Measurements from ENCODE around the gene CPT1B. TPM values are rescaled to one million over a fixed set of nuclear protein-coding genes. Genes with fewer than 3 reads are reported as not detected.

The CPT1B gene
- total RNA-seq, 5 donors from 2014 or later (not counting 1 experiment from before 2014, with no cell fraction given), result 61.9 to 113 (median 94.5) TPM

GRCh38 chr22:50548040-50548920, 29.9 kb downstream of the CPT1B start:
- peaks cover 3% of the 10 kb centered on the region for H3K36me3 Mint-ChIP-seq
- H3K4me1 Mint-ChIP-seq, result peaks cover 38 to 48% (median 44%) of the 10 kb centered on the region in 3 donors

GRCh38 chr22:50547263-50547985, 30.8 kb downstream of the CPT1B start:
- CTCF ChIA-PET, result interaction anchor here in 1 of 2 donors (0.6 to 2.2 kb wide), 4 partner anchors 7 to 332 kb away, joined by 4 to 7 read pairs (median 6); no protein-coding TSS in a partner anchor
- H3K4me3 Mint-ChIP-seq, result peak overlapping the region in 1 of 3 donors; percentile 34
- peak overlapping the region; percentile 52 to 75 for H3K27ac Mint-ChIP-seq
- H3K9me3 Mint-ChIP-seq, result no peaks in the 10 kb centered on the region
- DNase-seq, result no peak
- Histone ChIP-seq H3K36me3 (ENCODE audit: control insufficient read depth in 2 of 2, extremely low read depth in 1 of 2, insufficient read depth in 1 of 2, low read length in 1 of 2) (no peaks in the 10 kb centered on the region), H3K9me3 (no peaks in the 10 kb centered on the region), H3K27ac (ENCODE audit: low read length) (no peak overlapping the region), H3K4me3 (ENCODE audit: control insufficient read depth in 1 of 2, extremely low read depth in 1 of 2, low read length in 1 of 2) (no peak overlapping the region), H3K27me3 (replicated peaks in 1 of 2; ENCODE audit: control insufficient read depth in 2 of 2, extremely low read depth in 1 of 2, insufficient read depth in 2 of 2, low read length in 1 of 2) (no peaks in the 10 kb centered on the region), H3K4me1 (ENCODE audit: control insufficient read depth in 1 of 2, extremely low read depth in 1 of 2, insufficient read depth in 2 of 2, low read length in 2 of 2) (peaks cover 6 to 63% of the 10 kb centered on the region in 2 experiments)
- POLR2A ChIA-PET, result interaction anchor here in 1 of 2 donors (1.0 kb wide), 1 partner anchor 8 kb away, joined by 3 read pairs; no protein-coding TSS in a partner anchor
- peaks cover 38 to 51% (median 47%) of the 10 kb centered on the region in 3 donors for H3K4me1 Mint-ChIP-seq
- 82% methylated on average over 34 of the region's 35 CpGs for WGBS (ENCODE audit: insufficient coverage)
- ATAC-seq (replicated peaks in 1 of 4), result no peak
- no peaks in the 10 kb centered on the region for H3K27me3 Mint-ChIP-seq
- H3K36me3 Mint-ChIP-seq, result peaks cover 3% of the 10 kb centered on the region

More at GRCh38 chr22:50548040-50548920, 29.9 kb downstream of the CPT1B start:
- H3K27me3 ChIP-seq (replicated peaks in 1 of 2; ENCODE audit: control insufficient read depth in 2 of 2, extremely low read depth in 1 of 2, insufficient read depth in 2 of 2, low read length in 1 of 2), result no peaks in the 10 kb centered on the region
- POLR2A ChIA-PET, result interaction anchor here (0.6 to 1.2 kb wide), 3 partner anchors 9 to 14 kb away, joined by 3 to 12 read pairs (median 4); partner anchors contain the start of gene SYCE3 (in 1 of the 2)
- no peaks in the 10 kb centered on the region for H3K9me3 ChIP-seq
- peak overlapping the region; percentile 35 to 60 for H3K4me3 ChIP-seq (ENCODE audit: control insufficient read depth in 1 of 2, extremely low read depth in 1 of 2, low read length in 1 of 2)
- Mint-ChIP-seq H3K4me3 (peak overlapping the region; percentile 52 to 69 (median 62)), H3K9me3 (no peaks in the 10 kb centered on the region), H3K27me3 (no peaks in the 10 kb centered on the region), H3K27ac (peak overlapping the region; percentile 79 to 90)
- DNase-seq (peak in 31 of 35 experiments; percentile 42 to 73 (median 57)), ATAC-seq (replicated peaks in 1 of 4) (peak; percentile 70 to 79 (median 76))
- H3K36me3 ChIP-seq (ENCODE audit: control insufficient read depth in 2 of 2, extremely low read depth in 1 of 2, insufficient read depth in 1 of 2, low read length in 1 of 2), result no peaks in the 10 kb centered on the region
- CTCF ChIA-PET, result interaction anchor here in 1 of 2 donors (0.6 to 2.2 kb wide), 7 partner anchors 8 to 333 kb away, joined by 3 to 9 read pairs (median 7); partner anchors contain the start of genes ADM2 and SCO2
- WGBS (ENCODE audit: insufficient coverage), result 7% methylated on average over 40 of the region's 56 CpGs
- H3K27ac ChIP-seq (ENCODE audit: low read length), result peak overlapping the region; percentile 80
- H3K4me1 ChIP-seq (ENCODE audit: control insufficient read depth in 1 of 2, extremely low read depth in 1 of 2, insufficient read depth in 2 of 2, low read length in 2 of 2), result peaks cover 6 to 63% of the 10 kb centered on the region in 2 experiments

- no peaks in the 10 kb centered on the region for H3K27me3 Mint-ChIP-seq
- Histone ChIP-seq H3K27me3 (replicated peaks in 1 of 2; ENCODE audit: control insufficient read depth in 2 of 2, extremely low read depth in 1 of 2, insufficient read depth in 2 of 2, low read length in 1 of 2) (no peaks in the 10 kb centered on the region), H3K9me3 (no peaks in the 10 kb centered on the region), H3K4me1 (ENCODE audit: control insufficient read depth in 1 of 2, extremely low read depth in 1 of 2, insufficient read depth in 2 of 2, low read length in 2 of 2) (peaks cover 6 to 63% of the 10 kb centered on the region in 2 experiments), H3K27ac (ENCODE audit: low read length) (no peak overlapping the region), H3K36me3 (ENCODE audit: control insufficient read depth in 2 of 2, extremely low read depth in 1 of 2, insufficient read depth in 1 of 2, low read length in 1 of 2) (no peaks in the 10 kb centered on the region), H3K4me3 (ENCODE audit: control insufficient read depth in 1 of 2, extremely low read depth in 1 of 2, low read length in 1 of 2) (no peak overlapping the region)
- WGBS (ENCODE audit: insufficient coverage), result 90% methylated on average over 75 of the region's 78 CpGs
- CTCF ChIA-PET, result interaction anchor here in 1 of 2 donors (2.2 kb wide), 1 partner anchor 17 kb away, joined by 7 read pairs; no protein-coding TSS in a partner anchor
- peak overlapping the region in 2 of 3 donors; percentile 28 to 64 for H3K4me3 Mint-ChIP-seq
- H3K9me3 Mint-ChIP-seq, result no peaks in the 10 kb centered on the region
- peaks cover 3% of the 10 kb centered on the region for H3K36me3 Mint-ChIP-seq
- H3K27ac Mint-ChIP-seq, result peak overlapping the region; percentile 70 to 84
- DNase-seq, result no peak
- H3K4me1 Mint-ChIP-seq, result peaks cover 38 to 59% (median 53%) of the 10 kb centered on the region in 3 donors
- ATAC-seq (replicated peaks in 1 of 4), result no peak
- POLR2A ChIA-PET, result interaction anchor here in 1 of 2 donors (1.0 kb wide), 1 partner anchor 7 kb away, joined by 3 read pairs; no protein-coding TSS in a partner anchor
These were observed 31.6 kb downstream of the CPT1B start for GRCh38 chr22:50546326-50547262.

DNA sequence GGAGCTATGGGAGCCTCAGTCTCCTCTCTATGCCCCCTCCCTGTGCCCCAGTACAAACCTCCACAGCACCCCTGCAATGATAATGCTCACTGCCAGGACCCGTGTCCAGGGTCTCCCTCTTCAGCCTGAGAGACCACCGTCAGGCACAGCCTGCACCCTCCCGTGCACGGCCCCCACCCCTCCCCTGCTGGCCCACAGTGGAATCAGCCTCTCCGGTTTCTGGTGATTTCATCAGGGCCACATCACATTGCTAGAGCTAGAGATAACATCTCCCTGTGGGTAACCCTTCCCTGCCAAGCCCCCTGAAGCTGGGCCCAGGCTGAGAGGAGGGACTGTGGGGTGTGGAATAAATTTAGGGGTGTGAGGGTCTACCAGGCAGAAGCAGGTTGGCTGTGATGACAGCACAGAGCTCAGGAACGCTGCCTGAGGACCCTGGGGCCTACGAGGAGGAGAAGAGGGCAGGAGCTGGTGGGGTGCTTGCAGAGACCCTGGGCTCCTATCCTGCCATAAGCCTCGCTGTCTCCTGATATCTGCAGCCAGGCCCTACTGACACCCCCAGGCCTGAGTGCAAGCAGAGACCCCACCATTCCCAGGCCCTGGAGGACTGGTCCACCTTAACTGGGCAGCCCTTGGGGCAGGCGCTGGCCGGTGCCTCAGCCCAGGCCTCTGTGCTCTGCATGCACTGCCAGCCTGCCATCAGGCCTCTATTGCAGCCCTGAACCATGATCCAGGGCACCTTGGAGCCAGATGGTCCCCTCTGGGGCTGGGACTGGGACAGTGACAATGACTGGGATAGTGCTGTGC, 32.5 kb downstream of the CPT1B start, which contains the start of gene KLHDC7B:
TSS of gene KLHDC7B (plus strand) at position 378 of the 804 bp plus-strand sequence. CDS start at position 723, 345 bp downstream.
- Mint-ChIP-seq H3K4me1 (peaks cover 39 to 61% (median 59%) of the 10 kb centered on the region in 3 donors), H3K27ac (peak within 1 kb of the TSS; percentile 70 to 84)
- CTCF ChIA-PET, result interaction anchor here in 1 of 2 donors (0.9 to 2.0 kb wide), 3 partner anchors 20 to 75 kb away, joined by 3 to 15 read pairs (median 6); partner anchors contain the start of genes CHKB and SCO2

More for the DNA sequence above, 32.5 kb downstream of the CPT1B start, which contains the start of gene KLHDC7B:
- no peaks in the 10 kb centered on the region for H3K9me3 Mint-ChIP-seq
- Histone ChIP-seq H3K27me3 (replicated peaks in 1 of 2; ENCODE audit: control insufficient read depth in 2 of 2, extremely low read depth in 1 of 2, insufficient read depth in 2 of 2, low read length in 1 of 2) (no peaks in the 10 kb centered on the region), H3K9me3 (no peaks in the 10 kb centered on the region), H3K4me1 (ENCODE audit: control insufficient read depth in 1 of 2, extremely low read depth in 1 of 2, insufficient read depth in 2 of 2, low read length in 2 of 2) (peaks cover 6 to 57% of the 10 kb centered on the region in 2 experiments), H3K27ac (ENCODE audit: low read length) (peak within 1 kb of the TSS; percentile 71), H3K4me3 (ENCODE audit: control insufficient read depth in 1 of 2, extremely low read depth in 1 of 2, low read length in 1 of 2) (peak within 1 kb of the TSS in 1 of 2 donors; percentile 33), H3K36me3 (ENCODE audit: control insufficient read depth in 2 of 2, extremely low read depth in 1 of 2, insufficient read depth in 1 of 2, low read length in 1 of 2) (no peaks in the 10 kb centered on the region)
- DNase-seq, result peak in 1 of 35 experiments; percentile 18
- POLR2A ChIA-PET, result interaction anchor here in 1 of 2 donors (0.5 kb wide), 1 partner anchor 38 kb away, joined by 4 read pairs; the partner anchor contains the start of gene NCAPH2
- 82% methylated on average over 5 of the region's 10 CpGs for WGBS (ENCODE audit: insufficient coverage)
- no peaks in the 10 kb centered on the region for H3K36me3 Mint-ChIP-seq
- H3K27me3 Mint-ChIP-seq, result no peaks in the 10 kb centered on the region
- peak within 1 kb of the TSS; percentile 56 to 64 (median 59) for H3K4me3 Mint-ChIP-seq
- no peak for ATAC-seq (replicated peaks in 1 of 4)

Data from T-cell (primary cell).